ENCODE results near the gene ZBTB22.

- TF ChIP-seq GATA3 (IDR thresholded peaks at IDR 0.05; ENCODE audit: low read depth, low read length) (no peak), GATA2 (IDR thresholded peaks at IDR 0.05; ENCODE audit: low read depth, low read length) (no peak)
Measured at GRCh38 chr6:33286946-33287914, 30.3 kb downstream of the ZBTB22 start.

Data from SH-SY5Y (cell line).